K562 (cell line): ENCODE data around the gene IARS2. TPM values are rescaled to one million over a fixed set of nuclear protein-coding genes. Genes with fewer than 3 reads are reported as not detected.
A peak's percentile ranks its signal among the peaks of the same experiment; 100 is the strongest.

Experiments
- CEBPB ChIP-seq: fragments of 450-650 bp; IDR thresholded peaks from 2 replicates; pipeline ENCODE4 v1.6.1; 2016; ENCODE audit warnings: missing genetic modification characterization, missing compliant biosample characterization
- CREB3L1 ChIP-seq: fragments of 450-650 bp; IDR thresholded peaks from 2 replicates; pipeline ENCODE4 v1.6.1; 2014; ENCODE audit warnings: low read depth, mild to moderate bottlenecking, moderate library complexity, borderline replicate concordance
- CREM ChIP-seq: IDR thresholded peaks from 2 replicates; pipeline ENCODE4 v1.6.1; 2014; ENCODE audit warnings: antibody characterized with exemption, low read depth
- FOXJ2 ChIP-seq: fragments of 200-800 bp; sonication (Bioruptor generic); IDR thresholded peaks from 2 replicates; pipeline ENCODE4 v1.6.1; 2016; ENCODE audit warnings: missing genetic modification characterization, missing compliant biosample characterization
- GTF2E2 ChIP-seq: fragments of 200-800 bp; sonication (Bioruptor generic); IDR thresholded peaks from 2 replicates; pipeline ENCODE4 v1.6.1; 2016; ENCODE audit warnings: missing genetic modification characterization, missing compliant biosample characterization
- LCOR ChIP-seq: sonication (generic); formaldehyde crosslinking; IDR thresholded peaks from 2 replicates; pipeline ENCODE4 v1.8.0; 2022; ENCODE audit warnings: mild to moderate bottlenecking, missing genetic modification reagents
- NELFE ChIP-seq: IDR thresholded peaks from 2 replicates; pipeline ENCODE4 v1.6.1; 2011; ENCODE audit warnings: mild to moderate bottlenecking; ENCODE audit not compliant: insufficient read depth, insufficient read length
- SAFB ChIP-seq: fragments of 200-400 bp; formaldehyde crosslinking; IDR thresholded peaks from 2 replicates; pipeline ENCODE4 v1.6.1; 2017; ENCODE audit warnings: low read depth, low read length, borderline replicate concordance
- SMC3 ChIP-seq: conservative IDR thresholded peaks from 2 replicates; pipeline ENCODE4 v1.6.1; 2011; ENCODE audit warnings: low read depth, low read length, improper control_type of control experiment; ENCODE audit not compliant: insufficient read depth
- SNIP1 ChIP-seq: fragments of 450-650 bp; IDR thresholded peaks from 2 replicates; pipeline ENCODE4 v1.7.1; 2017; ENCODE audit warnings: low read depth, mild to moderate bottlenecking
- SUPT5H ChIP-seq: fragments of 450-650 bp; IDR thresholded peaks from 2 replicates; pipeline ENCODE4 v1.6.1; 2016
- XRCC3 ChIP-seq: fragments of 450-650 bp; IDR thresholded peaks from 2 replicates; pipeline ENCODE4 v1.6.1; 2017; ENCODE audit warnings: mild to moderate bottlenecking, moderate library complexity
- ZBTB12 ChIP-seq: fragments of 250-450 bp; sonication (Bioruptor Pico); IDR thresholded peaks from 2 replicates; pipeline ENCODE4 v1.4.0; 2020
- ZFP36 ChIP-seq: fragments of 150-350 bp; IDR thresholded peaks from 2 replicates; pipeline ENCODE4 v1.6.1; 2018; ENCODE audit warnings: low read length, low read depth; ENCODE audit not compliant: partially characterized antibody
- ZMIZ1 ChIP-seq, 2 experiments: fragments of 150-350 bp in 1 of 2; IDR thresholded peaks; 2 replicates each; pipeline ENCODE4 v1.6.1; 2012 to 2016; ENCODE audit warnings: low read depth in 2 of 2, low read length in 2 of 2, mild to moderate bottlenecking in 1 of 2, moderate library complexity in 1 of 2
- ZNF165 ChIP-seq: fragments of 250-450 bp; sonication (Bioruptor Pico); IDR thresholded peaks from 2 replicates; pipeline ENCODE4 v1.4.0; 2020; ENCODE audit warnings: borderline replicate concordance
- ZNF518B ChIP-seq: fragments of 250-450 bp; sonication (Bioruptor Pico); IDR thresholded peaks from 2 replicates; pipeline ENCODE4 v1.5.0; 2021; ENCODE audit warnings: mild to moderate bottlenecking, moderate library complexity
- ZSCAN29 ChIP-seq: fragments of 450-650 bp; IDR thresholded peaks from 2 replicates; pipeline ENCODE4 v1.6.1; 2017
- polyA plus RNA-seq, 8 experiments: library from polyadenylated mRNA; depleted of rRNA in 4 of 8; stranded (reverse) in 5 of 8; unstranded in 3 of 8; fragments of >200 nt; fragmentation: Nextera tagmentation in 2 of 8; fragmentation: Illumina TruSeq in 1 of 8; extraction: Ambion mirVana in 2 of 8; extraction: Trizol in 1 of 8; gene quantifications; 2 replicates each; pipeline versions ENCODE4 v1.2.1 to v1.2.3, GENCODE V29; 2011 to 2014; ENCODE audit warnings: inconsistent platforms in 1 of 8, missing spikeins in 1 of 8
- total RNA-seq, 7 experiments: library from RNA; depleted of rRNA in 6 of 7; stranded (reverse); fragments of >200 nt in 6 of 7; fragmentation: Illumina TruSeq in 2 of 7; extraction: Trizol in 2 of 7; gene quantifications; 2 replicates each; pipeline versions ENCODE4 v1.2.1 to v1.2.3, GENCODE V29; 2011 to 2021; ENCODE audit warnings: low replicate concordance in 1 of 7

IARS2 gene
- total and polyA plus RNA-seq, 9 of the 15 experiments (the other 6 are each of a cell fraction or from before 2014, with no cell fraction given), result 39.6 to 127 (median 93.8) TPM

GRCh38 chr1:220046052-220046930 is 47.6 kb upstream of the IARS2 start, which contains the start of gene EPRS1 (continued):
- TF ChIP-seq CREB3L1, result peak; percentile 100
- TF ChIP-seq ZBTB12 (CRISPR knock-in tag), result peak; percentile 92
- peak; percentile 42; the same call in 1 of the 2 replicates for TF ChIP-seq FOXJ2 (tag)
- peak; percentile 93 for TF ChIP-seq SUPT5H
- TF ChIP-seq SMC3, result peak; percentile 55; the same call in 1 of the 2 replicates
- TF ChIP-seq CREM, result peak; percentile 99
- peak in 1 of 2 experiments; percentile 63; a peak in 1 of 4 replicates for TF ChIP-seq ZMIZ1 (IDR thresholded peaks at IDR 0.05; ENCODE audit: low read depth in 2 of 2, low read length in 2 of 2)
- no peak for TF ChIP-seq ZNF518B (CRISPR knock-in tag)
- peak; percentile 95 for TF ChIP-seq LCOR (CRISPR knock-in tag)
- 0 out of 2 replicates have a peak, but pooled peaks have one; percentile 23 for TF ChIP-seq SNIP1
- 0 out of 2 replicates have a peak, but pooled peaks have one; percentile 22 for TF ChIP-seq ZNF165 (CRISPR knock-in tag)
- no peak for TF ChIP-seq NELFE
- no peak for TF ChIP-seq GTF2E2
- TF ChIP-seq SAFB, result peak; percentile 73; the same call in 1 of the 2 replicates
- no peak for TF ChIP-seq XRCC3
- peak; percentile 75; the same call in 1 of the 2 replicates for TF ChIP-seq ZSCAN29
- TF ChIP-seq CEBPB (tag), result peak; percentile 84
- TF ChIP-seq ZFP36, result no peak
